ENCODE data around the gene GPR55.
"Not testable (repeated sequence)": the region's sequence is repeated elsewhere in the genome, so short reads cannot be mapped to it uniquely, and the experiment has no call there.

GPR55 gene

DNA sequence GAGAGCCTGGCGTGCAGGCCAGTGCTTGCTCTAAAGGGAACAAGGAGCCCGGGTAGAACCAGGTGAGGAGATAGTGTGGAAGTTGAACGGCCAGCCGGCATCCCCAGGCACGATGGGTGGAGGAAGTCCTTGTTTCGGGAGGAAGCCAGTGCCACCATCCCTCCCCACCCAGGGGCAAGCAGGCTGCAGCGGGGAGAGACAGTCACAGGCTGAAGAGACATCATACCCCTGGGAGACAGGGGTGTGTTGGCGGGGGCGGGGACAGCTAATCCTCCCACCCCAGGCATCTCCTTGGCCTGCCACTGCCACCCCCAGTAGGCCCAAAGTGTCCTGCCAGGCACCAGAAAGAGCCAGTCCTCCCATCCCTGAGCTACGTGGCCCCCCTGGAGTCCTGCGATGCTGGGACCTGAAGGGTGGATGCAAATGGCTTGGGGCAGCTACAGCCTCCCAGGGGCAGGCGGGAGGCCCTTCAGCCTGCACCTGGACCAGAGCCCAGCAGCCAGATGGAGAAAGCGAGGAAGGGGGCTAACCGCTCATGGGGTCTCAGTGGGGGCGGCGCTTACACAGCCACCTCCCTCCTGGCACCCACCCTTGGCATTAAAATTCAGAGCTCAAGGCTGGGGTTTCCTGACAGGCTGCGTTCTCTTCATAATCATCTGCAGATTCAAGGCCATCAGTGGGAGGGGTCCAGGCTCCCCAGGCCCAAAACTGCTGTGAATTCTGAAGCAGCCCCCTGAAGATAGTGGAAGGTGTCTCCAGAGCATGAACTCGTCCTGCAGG is 14.8 kb upstream of the GPR55 start:
- TF ChIP-seq, protein P1, sequence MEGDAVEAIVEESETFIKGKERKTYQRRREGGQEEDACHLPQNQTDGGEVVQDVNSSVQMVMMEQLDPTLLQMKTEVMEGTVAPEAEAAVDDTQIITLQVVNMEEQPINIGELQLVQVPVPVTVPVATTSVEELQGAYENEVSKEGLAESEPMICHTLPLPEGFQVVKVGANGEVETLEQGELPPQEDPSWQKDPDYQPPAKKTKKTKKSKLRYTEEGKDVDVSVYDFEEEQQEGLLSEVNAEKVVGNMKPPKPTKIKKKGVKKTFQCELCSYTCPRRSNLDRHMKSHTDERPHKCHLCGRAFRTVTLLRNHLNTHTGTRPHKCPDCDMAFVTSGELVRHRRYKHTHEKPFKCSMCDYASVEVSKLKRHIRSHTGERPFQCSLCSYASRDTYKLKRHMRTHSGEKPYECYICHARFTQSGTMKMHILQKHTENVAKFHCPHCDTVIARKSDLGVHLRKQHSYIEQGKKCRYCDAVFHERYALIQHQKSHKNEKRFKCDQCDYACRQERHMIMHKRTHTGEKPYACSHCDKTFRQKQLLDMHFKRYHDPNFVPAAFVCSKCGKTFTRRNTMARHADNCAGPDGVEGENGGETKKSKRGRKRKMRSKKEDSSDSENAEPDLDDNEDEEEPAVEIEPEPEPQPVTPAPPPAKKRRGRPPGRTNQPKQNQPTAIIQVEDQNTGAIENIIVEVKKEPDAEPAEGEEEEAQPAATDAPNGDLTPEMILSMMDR (IDR thresholded peaks at IDR 0.05; ENCODE audit: low read depth, low read length): no peak
- no peak overlapping the region for H3K4me3 ChIP-seq (ENCODE audit: low read depth, low read length)
- no peak for DNase-seq (ENCODE audit: low read depth, low spot score)
- in situ Hi-C loops (cut with HindIII; ENCODE audit: low sequenced_read_pairs): no loop called here

DNA sequence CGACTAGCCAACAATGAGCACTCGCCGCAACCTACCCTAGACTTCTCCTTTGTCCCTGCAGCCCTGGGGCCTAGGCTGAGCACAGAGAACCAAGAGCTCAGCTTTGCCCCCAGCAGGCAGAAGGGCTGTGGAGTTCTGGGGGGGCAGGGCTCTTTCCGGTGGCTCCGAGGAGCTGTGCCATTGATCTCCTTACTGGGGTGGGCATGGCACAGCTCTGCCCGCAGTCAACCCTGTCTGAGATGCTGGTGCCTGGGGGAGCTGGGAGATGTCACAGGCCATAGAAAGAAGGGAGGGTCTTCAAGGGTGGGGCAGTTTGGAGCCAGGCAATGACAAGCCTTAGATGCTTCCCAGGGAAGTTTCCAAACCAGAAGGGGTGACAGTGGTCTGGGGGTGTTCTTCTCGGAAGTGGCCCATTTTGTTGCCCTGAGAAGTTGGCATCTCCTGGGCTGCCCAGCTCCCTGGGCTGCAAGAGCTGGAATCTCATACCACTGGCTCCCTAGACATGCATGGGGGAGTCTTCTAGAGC is 14.1 kb upstream of the GPR55 start:
- in situ Hi-C loops (cut with HindIII; ENCODE audit: low sequenced_read_pairs): no loop called here
- DNase-seq (ENCODE audit: low read depth, low spot score): no peak
- TF ChIP-seq, protein P1 (IDR thresholded peaks at IDR 0.05; ENCODE audit: low read depth, low read length): no peak
- H3K4me3 ChIP-seq (ENCODE audit: low read depth, low read length): no peak overlapping the region

DNA sequence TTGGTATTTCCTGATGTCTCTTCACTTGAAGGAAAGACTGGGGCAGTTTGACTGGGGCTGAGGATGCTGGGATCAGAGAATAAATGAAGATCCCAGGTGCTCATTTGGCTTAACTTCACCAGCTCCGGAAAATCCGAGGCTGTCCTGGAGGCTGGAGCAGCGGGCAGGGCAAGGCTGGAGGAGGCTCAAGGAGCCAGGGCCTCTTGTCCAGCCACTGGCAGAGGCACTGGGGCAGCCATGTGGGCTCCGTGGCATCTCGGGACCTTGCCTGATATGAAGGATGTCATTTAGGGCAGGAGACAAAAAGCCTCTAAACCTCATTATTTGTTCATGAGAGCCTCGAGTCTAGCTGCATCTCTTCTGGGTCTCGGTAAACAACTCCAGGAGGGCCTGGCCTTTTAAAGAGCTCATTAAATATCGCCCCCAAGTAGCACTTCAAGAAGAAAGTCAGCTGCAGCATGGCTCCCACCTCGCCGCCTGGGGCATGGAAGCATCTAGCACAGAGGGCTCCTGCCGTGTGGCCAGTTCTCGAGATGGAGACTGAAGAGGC is 13.5 kb upstream of the GPR55 start:
- TF ChIP-seq, protein P1 (IDR thresholded peaks at IDR 0.05; ENCODE audit: low read depth, low read length): no peak
- H3K4me3 ChIP-seq (ENCODE audit: low read depth, low read length): no peak overlapping the region
- DNase-seq (ENCODE audit: low read depth, low spot score): no peak
- in situ Hi-C loops (cut with HindIII; ENCODE audit: low sequenced_read_pairs): no loop called here

DNA sequence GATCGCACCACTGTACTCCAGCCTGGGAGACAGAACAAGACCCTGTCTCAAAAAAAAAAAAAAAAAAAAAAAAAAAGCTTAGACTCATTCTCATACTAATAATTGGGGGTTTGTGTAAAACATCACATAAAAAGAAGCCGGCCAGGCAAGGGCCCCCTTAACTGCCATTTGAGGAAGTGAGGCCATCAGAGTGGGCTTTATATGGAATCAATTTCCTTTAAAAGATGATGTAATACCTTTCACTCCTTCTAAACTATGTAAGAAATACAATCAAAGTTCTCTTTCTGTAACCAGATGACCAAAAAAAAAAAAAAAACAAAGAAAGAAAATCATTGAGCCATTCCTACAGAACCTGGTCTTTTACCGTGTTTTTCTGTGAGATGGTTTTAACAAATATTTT is 13.1 kb upstream of the GPR55 start:
- in situ Hi-C loops (cut with HindIII; ENCODE audit: low sequenced_read_pairs): no loop called here

DNA sequence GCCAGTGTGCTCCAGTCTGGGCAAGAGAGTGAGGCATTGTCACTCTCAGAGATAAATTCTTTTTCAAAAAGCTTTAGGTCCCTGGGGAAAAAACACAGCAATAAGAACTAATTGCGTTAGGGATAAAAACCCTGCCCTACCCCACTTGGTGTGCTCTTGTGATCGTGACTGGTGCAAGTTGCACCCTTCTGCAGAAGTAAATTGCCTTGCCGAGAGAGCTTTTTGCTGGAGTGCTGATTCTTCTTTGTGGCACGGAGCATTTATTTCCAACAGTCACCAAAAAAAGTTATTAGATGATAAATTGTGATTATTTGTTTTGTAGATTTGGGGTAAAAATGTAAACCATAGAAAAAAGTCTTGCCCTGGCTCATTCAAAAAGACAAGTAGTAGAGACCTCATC is 12.3 kb upstream of the GPR55 start:
- DNase-seq (ENCODE audit: low read depth, low spot score): no peak
- in situ Hi-C loops (cut with HindIII; ENCODE audit: low sequenced_read_pairs): no loop called here
- no peak overlapping the region for H3K4me3 ChIP-seq (ENCODE audit: low read depth, low read length)
- TF ChIP-seq, protein P1 (IDR thresholded peaks at IDR 0.05; ENCODE audit: low read depth, low read length): no peak

More for the DNA sequence above, 13.1 kb upstream of the GPR55 start:
- H3K4me3 ChIP-seq (ENCODE audit: low read depth, low read length): no peak overlapping the region
- DNase-seq (ENCODE audit: low read depth, low spot score): no peak
- TF ChIP-seq, protein P1 (IDR thresholded peaks at IDR 0.05; ENCODE audit: low read depth, low read length): no peak

DNA sequence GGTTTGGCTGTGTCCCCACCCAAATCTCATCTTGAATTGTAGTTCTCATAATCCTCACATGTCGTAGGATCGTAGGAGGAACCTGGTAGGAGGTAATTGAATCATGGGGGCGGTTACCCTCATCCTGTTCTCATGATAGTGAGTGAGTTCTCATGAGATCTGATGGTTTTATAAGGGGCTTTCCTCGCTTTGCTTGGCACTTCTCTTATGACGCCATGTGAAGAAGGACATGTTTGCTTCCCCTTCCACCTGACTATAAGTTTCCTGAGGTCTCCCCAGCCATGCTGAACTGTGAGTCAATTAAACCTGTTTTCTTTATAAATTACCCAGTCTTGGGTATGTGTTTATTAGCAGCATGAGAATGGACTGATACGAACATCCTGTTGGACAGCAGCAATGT is 11.2 kb upstream of the GPR55 start:
- in situ Hi-C loops (cut with HindIII; ENCODE audit: low sequenced_read_pairs): not testable (repeated sequence)

DNA sequence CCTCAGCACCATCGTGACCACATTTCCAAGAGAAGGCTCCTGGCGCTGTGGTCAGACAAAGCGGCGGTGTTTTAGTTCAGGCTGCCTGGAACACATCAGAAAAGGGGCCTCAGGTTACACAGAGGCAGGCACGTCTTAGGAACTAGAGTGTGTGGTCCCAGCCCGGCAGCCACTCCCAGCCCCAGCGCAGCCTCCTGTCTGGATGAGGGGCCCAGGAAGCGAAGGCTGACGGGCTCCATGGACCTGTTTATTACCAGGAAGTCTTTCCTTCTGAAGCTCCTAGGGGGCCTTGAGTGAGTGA is 10.0 kb upstream of the GPR55 start:
- TF ChIP-seq, protein P1 (IDR thresholded peaks at IDR 0.05; ENCODE audit: low read depth, low read length): no peak
- DNase-seq (ENCODE audit: low read depth, low spot score): no peak
- no peak overlapping the region for H3K4me3 ChIP-seq (ENCODE audit: low read depth, low read length)
- in situ Hi-C loops (cut with HindIII; ENCODE audit: low sequenced_read_pairs): no loop called here

More for the DNA sequence above, 11.2 kb upstream of the GPR55 start:
- H3K4me3 ChIP-seq (ENCODE audit: low read depth, low read length); DNase-seq (ENCODE audit: low read depth, low spot score): not testable (repeated sequence)

Measured in astrocyte of the spinal cord (primary cell).